HG02759 (cell line): ENCODE data around the gene NFYA.

Experiments
- ATAC-seq: cut with Tn5 transposase; IDR thresholded peaks from one replicate; pipeline ENCODE4 v1.9.1; 2021; ENCODE audit warnings: mild to moderate bottlenecking, moderate library complexity; ENCODE audit not compliant: unreplicated experiment

NFYA gene

DNA sequence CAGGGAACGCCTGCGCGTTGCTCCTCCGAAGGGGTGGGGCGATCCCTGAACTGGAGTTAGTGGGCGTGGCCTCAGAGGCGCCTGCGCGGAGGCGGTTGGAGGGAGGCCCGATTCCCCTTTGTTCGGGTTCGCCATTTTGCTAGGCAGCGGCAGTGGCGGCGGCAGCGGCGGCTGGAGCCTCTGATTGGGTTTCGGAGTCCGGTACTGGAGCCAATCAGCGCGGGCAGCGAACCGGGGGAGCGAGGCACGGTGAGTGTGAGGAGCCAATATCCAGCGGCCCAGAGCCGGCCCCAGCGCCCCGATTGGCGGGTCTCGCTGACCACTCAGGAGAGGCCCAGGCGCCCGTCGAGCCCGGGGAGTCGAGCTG is at the start of gene NFYA:
NFYA (plus strand) TSS at position 139 of the 367 bp plus-strand sequence. CDS start 6,116 bp downstream, outside the sequence.
- ATAC-seq, result peak; percentile 63

DNA sequence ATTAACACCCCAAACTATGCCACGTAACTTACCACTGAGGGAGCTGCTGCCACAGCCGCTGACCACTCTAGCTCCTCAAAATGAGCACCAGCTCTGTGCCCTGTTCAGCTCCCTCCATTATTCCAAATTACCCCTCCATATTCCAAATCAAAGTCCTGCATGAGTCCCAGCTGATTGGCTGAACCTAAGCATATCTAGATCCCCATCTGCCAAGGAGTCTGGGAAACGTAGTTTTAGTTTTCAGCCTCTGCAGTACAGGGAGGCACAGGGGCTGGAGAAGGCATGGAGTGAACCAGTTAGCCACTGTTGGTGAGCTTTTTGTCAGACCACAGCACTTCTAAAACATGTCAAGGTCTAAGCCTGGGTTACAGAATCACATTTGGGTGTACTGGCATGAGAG is 49.7 kb upstream of the NFYA start:
- no peak for ATAC-seq

DNA sequence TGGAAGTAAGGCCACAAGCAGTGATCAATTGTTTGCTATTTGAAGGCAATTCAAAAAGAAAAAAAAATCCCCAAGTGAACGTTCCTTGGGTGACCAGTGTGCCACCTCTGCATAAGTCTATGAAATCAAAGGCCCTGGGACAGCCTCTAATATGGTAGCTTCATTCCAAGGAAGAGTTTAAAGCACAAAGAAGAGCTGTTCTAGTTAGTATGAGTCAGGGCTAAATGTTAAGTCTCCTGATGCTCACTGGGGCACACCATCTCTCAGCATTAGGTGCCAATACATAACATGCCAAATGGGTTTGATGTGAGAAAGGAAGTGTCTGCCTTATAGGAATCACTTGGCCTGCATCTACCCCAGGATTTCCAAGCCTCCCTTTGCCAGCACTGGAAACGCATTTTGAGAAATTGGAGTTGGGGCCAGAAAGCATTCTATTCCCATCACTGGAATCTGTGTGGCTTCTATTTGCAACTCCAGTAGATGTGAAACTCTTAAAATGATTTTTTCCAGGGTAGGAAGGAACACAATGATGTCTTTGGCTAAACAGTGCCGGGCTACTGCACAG is 46.7 kb upstream of the NFYA start:
- ATAC-seq, result no peak

DNA sequence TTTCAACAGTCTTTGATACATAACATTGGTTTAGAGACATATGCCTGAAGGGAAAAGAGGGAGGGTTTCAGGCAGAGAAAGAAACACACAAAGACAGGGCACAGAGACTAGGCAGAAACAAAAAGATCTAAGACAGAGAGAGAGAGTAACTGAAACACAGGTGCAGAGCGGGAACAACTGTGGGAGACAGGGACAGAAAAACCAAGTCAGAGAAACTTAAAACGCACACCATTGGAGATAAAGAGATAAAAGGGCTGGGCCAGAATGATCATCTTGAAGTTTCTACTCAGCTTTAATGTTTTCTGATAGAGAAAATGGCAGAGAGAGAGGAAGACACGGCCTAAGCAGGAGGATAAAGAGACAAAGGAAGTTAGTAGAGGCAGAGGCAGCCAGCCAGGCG is 45.5 kb upstream of the NFYA start:
- no peak for ATAC-seq

DNA sequence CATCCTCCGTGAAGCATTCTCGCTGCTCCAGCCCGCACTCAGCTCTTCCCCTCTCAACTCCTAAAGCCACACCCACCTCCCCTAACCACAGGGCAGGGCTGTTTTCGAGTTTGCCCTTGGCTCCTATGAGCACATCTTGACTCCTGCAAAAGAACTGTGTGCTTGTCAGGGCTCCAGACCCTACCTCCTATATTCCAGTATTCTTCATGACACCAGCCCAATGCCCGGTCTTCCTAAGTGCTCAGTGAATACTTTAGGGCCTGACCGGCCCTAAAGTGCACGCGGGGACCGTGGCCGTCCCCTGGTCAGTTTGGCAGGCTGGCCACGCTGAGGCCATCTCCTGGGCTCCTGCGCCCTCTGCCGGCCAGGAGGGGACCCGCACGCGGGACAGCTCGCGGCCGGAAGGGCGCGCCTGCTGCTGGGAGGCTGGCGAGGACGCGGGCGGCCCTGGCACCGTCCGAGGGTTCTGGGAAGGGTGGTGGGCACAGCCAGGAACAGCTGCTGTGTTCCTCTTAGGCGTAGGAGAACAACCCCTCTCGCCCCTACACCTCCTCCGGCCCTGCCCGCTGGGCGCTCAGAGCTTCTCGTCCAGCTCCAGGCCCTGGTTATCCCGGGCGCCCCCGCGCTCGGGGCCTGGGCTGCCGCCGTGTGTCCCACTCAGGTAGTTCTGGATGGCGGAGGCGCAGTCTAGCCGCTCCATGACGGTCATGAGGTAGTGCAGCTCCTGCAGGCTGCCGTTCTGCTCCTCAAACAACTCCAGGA is 44.8 kb upstream of the NFYA start:
- ATAC-seq, result peak; percentile 94

DNA sequence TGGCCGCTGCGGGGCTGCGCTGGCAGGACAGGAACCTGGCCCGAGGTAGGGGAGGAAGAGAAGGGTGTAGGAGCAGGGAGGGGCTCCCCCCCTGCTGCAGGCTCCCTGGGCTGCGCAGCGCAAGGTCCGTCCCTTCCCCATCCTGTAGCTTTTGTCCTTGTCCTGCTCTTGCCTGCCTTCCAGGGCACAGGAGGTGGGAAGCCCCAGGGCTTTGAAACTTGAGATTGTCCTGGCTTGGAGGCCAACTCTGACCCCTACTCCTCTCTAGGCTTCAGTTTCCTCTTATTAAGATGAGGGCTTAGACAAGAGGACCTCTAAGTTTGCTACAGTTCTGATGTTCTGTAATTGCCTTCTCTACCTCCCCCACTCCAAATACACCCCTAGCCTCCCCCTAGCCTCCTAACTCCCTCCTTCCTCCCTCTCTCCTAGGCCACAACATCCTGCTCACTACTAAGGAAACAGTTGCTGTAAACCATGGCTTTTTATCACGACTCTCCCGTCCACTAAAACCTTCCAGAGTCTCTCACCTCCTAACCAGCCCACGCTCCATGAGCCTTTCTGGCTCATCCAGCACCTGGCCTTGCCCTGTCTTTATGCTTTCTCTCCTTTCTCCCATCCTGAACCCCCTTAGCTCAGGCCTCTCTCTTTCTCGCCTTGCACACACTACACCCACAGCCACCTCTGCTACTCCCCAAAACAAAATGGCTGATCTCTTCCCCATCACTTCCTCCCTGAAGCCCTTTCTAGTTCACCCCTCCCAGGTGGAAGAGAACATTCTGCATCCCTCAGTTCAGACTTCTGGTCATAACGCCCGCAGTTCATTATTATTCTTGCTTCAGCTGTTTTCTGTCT is 44.0 kb upstream of the NFYA start:
- peak; percentile 29 for ATAC-seq

DNA sequence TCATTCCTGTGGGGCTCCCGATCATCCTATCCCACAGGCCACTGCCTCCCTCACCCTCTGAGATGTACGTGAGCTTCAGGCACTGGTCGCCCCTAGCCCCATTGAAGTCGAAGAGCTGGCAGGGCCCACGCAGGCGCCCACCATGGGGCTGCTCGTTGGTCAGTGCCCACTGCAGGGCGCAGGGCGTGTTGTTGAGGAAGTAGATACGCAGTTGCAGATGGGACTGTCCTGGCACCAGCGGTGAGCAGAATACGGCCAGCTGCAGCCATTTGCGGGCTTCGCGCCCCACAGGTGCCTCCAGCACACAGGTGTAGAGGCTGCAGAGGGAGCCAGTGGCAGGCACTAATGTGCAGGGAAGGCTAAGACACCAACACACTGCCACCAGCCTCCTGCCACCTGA is 39.9 kb upstream of the NFYA start:
- ATAC-seq, result no peak

DNA sequence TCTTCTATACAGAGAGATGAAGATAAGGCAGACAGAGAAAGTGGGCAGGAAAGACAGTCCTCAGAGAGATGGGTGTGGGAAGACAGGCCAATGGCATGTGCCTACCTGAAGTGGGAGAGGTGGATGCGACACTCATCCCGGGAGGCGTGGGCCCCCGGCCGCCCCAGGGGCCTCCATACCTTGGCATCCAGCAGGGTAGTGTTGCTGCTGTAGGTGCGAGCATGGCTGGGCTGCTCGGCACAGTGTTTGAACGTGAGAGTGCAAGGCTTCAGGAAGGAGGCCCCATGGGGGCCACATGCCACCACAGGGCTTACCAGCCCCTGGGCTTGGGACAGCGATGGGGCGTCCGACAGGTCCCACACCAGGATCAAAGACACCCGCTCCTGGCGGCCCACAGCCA is 39.0 kb upstream of the NFYA start:
- ATAC-seq, result no peak

DNA sequence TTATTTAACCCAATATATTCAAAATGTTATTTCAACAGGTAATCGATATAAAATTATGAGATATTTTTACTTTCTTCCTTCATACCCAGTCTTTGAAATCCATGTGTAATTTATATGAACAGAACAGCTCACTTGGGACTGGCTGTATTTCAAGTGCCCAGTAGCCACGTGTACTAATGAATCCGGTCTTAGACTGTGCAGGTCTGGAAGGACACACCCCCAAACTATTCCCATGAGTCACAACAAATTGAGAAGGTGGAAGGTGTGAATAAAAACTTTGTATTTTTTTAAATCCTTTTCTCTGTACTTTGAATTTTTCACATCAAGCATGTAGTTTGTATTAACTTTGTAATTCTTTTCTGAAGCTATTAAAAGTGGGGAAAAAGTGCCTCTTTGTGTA is 36.6 kb upstream of the NFYA start:
- no peak for ATAC-seq

DNA sequence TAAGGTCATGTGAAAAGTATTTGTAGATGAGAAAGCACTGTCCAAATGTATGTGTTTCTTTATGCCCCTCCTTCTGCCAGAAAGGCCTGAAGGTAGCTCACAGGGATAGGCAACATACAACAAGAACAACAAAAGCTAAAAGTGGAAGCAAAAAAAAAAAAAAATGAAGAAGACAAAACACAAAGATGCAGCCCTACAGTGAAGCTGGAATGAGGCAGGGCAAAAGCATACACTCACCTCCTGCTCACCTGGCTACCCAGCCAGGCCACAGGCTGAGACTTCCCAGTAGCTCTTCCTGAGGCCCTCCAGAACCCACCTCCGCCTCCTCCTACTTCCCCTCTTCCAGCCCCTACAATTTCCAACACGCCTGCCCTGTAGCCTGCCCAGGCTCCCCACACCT is 36.2 kb upstream of the NFYA start:
- no peak for ATAC-seq

DNA sequence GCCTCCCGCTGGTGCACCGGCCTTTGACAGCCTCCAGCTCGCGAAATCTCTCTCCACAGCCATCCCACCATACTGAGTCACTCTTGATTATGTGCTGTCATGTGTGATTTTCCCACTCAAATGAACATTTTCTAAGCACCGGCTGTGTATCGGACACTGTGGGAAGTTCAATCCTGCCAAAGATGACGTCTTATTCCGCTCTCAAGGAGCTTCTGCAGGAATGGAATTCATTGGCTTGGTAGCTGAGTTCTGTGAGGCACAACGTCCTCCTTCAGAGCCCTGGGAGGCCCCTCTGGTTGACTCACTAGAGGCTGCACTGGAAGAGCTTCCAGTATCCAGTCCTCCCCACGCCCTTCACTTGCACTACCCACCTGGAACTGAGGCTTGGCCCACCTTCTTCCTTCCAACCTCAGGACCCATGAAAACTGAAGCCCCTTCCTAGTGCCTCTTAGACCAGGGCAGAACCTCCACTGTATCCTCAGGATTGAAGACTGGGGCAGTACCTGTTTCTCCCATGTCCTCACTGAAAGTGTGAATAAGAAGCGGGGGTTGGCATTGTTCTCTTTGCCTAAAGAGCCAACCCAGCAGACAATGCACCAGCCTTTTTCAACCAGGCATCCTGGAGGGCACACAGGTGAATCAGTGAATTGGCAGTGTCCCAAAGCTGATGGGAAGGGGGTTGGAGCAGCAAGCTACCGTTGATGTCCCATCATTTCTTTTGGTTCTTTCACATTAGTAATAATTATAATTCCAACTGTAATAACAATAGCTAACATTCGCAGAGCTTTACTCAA is 35.5 kb upstream of the NFYA start:
- ATAC-seq, result no peak

DNA sequence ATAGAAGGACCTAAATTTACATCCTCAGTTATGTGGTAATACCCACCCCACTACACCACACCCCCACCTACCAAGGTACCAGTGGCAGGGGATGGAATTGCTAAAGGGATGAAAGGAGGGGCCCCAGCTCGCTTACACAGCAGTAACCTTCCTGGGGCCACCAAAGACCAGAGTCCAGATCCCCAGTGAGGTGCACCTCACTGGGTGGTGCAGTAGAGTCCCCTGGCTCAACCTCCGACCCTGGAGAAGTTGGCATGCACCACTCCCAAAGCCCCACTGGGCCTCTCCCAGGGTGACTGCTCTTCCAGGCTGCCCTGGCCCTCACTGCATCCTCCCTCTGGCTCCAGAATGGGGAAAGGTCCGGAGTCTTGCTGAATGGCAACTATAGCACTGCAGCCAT is 34.6 kb upstream of the NFYA start:
- ATAC-seq, result no peak

DNA sequence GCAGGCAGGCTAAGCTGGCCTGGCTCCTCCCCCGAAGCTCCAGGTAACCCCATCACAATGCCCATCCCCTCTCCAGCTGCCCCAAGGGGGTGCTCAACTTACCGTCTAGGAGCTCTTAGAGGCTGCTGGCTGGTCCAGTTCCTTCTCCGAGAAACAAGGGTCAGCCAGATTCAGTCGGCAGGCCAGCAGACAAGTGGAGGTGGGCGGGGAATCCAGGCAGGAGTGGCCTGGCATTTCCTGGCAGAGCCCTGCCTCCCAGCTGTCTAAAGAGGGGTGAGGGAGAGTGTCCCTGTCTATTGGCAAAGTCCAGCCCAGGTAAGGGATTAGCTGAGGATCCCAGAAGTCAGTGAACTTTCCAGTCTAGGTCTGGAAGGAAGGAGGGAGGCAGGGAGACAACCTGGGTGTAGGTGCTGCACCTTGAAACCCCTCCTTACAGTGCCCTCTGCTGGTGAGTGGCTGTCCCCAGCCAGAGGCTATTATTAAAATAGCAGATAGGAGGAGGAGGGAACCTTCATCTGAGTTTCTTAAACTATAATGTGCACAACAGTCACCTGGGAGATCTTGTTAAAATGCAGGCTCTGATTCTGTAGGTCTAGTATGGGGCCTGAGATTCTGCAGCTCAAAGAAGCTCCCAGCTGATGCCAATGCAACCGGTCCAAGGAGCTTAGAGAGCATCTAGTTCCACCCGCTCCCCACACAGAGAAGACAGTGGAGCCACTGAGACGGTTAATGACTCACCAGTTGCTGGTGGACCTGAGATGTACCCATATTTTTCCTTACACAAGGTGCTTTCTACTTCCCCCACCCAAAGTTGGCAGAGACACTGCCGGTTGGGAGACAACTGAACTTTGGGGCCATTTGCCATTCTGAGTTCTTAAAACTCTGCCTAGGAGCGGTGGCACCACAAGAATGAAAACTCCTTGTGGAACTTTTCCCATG is 33.4 kb upstream of the NFYA start, which contains the start of gene UNC5CL:
UNC5CL (minus strand) TSS at position 162 of the 939 bp plus-strand sequence. CDS start 4,147 bp downstream, outside the sequence.
- no peak for ATAC-seq

DNA sequence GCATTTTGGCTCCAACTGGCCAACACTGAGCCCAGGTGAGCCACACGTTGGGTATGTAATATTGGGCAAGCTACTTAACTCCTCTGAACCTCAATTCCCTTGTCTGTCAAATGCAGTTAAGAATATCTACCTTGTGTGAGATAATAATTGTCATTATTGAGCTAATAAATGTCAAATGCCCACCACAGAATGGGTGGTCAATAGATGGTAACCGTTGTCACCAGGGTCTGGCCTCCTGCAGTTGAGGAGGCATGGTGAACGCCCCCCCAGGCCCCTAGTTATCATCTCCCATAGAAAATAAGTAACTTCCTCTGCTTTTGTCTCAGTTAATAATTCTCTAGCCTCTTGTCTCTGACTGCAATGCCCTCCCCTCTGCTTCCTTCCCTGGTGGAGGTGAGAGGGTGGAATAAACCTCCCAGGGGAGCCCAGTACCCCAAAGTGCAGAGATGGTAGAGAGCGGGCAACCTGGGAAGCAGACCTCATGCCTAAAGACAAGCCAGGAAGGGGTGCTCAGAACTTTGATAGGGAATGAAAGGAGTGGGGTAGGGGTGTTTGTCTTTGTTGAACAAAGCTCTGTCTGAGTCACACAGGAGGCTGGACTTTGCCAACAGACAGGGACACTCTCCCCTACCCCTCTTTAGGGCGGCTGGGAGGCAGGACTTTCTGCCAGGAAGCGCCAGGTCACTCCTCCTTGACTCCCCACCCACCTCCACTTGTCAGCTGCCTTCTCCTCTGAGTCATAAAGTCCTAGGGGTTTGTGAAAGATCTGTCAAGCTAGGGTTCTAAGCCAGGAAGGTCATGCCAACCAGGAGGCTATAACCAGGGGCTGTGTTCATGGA is 32.5 kb upstream of the NFYA start:
- peak; percentile 62 for ATAC-seq

DNA sequence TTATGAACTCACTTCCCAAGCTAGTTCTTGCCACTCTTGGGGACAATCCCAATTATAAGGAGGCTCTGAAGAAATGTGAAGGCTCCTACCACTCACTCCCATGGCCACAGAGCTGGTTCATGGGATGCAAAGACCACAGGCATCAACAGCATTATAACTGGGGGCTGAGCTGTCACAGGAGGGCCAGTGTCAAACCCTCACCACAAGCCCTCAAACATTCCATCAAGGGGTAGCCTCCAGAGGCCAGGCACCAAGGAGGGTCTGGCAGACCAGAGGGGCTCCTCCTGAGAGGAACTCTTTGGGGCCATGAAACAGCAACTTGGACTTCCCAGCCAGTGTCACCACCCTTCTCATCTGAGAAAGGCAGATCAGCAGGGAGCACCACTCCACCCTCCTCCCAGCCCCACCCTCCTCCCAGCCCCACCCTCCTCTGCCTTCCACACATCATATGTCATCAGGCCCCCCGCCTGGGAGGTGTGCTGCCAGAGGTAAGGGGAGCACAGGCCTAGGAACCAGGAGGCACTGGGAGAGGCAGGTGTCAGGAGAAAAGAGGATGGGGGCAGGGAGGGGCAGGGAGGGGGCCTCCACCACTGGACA is 31.7 kb upstream of the NFYA start:
- ATAC-seq, result no peak

DNA sequence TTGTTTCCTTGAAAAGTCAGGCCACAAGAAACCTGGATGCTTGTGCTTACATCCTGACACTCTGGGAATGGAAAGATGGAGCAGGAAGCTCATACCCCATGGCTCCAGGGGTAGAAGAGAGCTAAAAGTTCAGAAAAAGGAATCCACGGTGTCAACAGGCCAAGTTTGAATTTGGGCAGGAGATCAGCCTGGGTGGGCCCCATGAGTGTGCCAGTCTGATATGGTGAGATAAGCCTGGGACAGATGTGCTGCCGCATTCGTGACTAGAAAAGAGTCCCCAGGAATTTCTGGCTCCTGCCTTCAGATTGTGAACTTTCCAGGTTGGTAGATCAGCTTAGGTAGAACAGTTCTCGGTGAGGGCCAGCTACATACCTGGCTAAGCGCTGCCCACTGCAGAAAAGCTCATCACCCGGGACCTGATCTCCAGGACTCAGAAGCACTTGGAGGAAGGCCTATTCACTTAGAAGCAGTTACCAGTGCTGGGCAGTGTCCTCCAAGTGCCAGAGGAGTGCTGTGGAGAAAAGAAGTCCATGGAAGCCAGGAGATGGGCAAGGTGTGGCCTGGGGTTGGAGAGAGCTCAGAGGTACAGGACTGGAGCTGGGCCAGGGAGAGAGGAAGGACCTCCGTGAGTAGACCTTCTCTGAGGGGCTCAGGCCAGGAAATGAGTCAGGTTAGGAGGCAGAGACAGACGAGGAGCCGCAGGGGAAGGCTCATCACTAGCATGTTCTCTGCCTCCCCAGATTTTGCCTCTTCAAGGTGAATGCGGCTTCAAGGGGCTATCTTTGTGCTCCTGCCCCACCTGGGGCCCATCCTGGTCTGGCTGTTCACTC is 30.3 kb upstream of the NFYA start, which contains the start of gene TSPO2:
TSPO2 (plus strand) TSS at position 242 of the 830 bp plus-strand sequence; CDS start at position 761, 519 bp downstream.
- ATAC-seq, result no peak

DNA sequence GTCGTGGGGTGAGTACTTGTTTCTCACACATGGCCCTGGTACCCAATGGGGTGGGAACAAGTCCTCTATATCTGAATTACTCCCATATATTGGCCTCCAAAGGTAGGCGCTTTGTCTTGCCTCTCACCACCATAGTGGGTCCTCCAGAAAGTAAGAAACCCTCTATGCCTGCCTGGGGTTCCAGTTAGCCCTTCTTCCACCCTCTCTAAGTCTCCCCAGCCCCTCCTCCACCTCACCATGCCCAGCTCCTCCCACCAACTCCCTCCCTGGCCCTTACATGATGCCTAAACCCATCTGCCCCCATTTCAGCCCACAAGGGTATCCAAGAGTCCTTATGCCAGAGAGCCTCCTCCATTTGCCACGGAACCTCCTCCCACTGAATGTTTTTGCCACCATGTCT is 29.6 kb upstream of the NFYA start:
- ATAC-seq, result no peak

DNA sequence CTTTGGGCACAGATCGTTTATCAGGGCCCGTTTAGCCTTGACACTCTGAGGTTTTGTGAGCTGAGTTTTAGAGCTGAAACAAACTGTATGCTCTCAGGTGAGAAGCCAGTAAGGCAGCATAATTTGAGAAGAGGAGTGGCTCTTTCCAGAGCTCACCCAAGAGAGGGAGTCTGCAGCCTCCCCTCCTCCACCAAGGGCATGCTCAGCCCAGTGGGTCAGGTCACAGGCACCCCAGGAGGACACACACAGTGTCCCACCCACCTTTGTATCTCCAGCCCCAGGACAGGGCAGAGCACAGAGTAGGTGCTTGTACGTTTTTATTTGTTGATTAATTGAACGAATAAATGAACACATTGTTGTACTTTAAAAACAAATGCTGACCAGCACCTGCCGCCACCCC is 27.1 kb upstream of the NFYA start:
- no peak for ATAC-seq
